IMR-90 (cell line): ENCODE measurements around the gene RAMP3. TPM values are rescaled to one million over a fixed set of nuclear protein-coding genes. Genes with fewer than 3 reads are reported as not detected.

ENCODE experiments used
- ATAC-seq: fragments of 200-7000 bp; cut with Tn5 transposase; 2 replicates; pipeline ENCODE4 v1.9.1; 2020; ENCODE audit warnings: low read depth, mild to moderate bottlenecking, moderate library complexity
- BruUV-seq: library from RNA; stranded (reverse); fragments of 400-500 nt; replicated peaks from 2 replicates; lab custom pipeline; 2021; lab: Mats Ljungman, UMichigan
- CTCF ChIA-PET: fragments of 300-600 bp; formaldehyde crosslinking; extraction: SDS; loops from one replicate; lab custom pipeline; 2021; ENCODE audit warnings: antibody characterized with exemption; lab: Yijun Ruan, JAX
- POLR2A ChIA-PET: fragments of 300-600 bp; sonication (Branson Sonifier 250); formaldehyde crosslinking; loops from one replicate; lab custom pipeline; 2022; ENCODE audit warnings: antibody characterized with exemption; ENCODE audit not compliant: unreplicated experiment; lab: Charles Lee
- DNase-seq: peaks from one replicate; pipeline ENCODE4 v3.0.0; 2013
- H2AFZ ChIP-seq: replicated peaks from 2 replicates; pipeline ENCODE3; 2013; ENCODE audit warnings: low read length, mild to moderate bottlenecking; ENCODE audit not compliant: poor library complexity
- H2AK5ac ChIP-seq: 2 replicates; pipeline ENCODE4 v1.6.1; 2013; ENCODE audit warnings: low read depth, low read length, inconsistent platforms
- H2AK9ac ChIP-seq: replicated peaks from 2 replicates; pipeline ENCODE3; 2013; ENCODE audit warnings: mild to moderate bottlenecking, low read depth, low read length, moderate library complexity; ENCODE audit not compliant: poor library complexity
- H2BK120ac ChIP-seq: 2 replicates; pipeline ENCODE4 v1.6.1; 2013; ENCODE audit warnings: low read depth, low read length, inconsistent platforms
- H2BK15ac ChIP-seq: 3 replicates; pipeline ENCODE4 v1.6.1; 2013; ENCODE audit warnings: low read depth, low read length, inconsistent platforms
- H2BK20ac ChIP-seq: 2 replicates; pipeline ENCODE4 v1.6.1; 2013; ENCODE audit warnings: low read depth, mild to moderate bottlenecking, inconsistent platforms, low read length, moderate library complexity
- H2BK5ac ChIP-seq: 2 replicates; pipeline ENCODE4 v1.6.1; 2013; ENCODE audit warnings: mild to moderate bottlenecking, low read depth, low read length, inconsistent platforms; ENCODE audit not compliant: poor library complexity, severe bottlenecking
- H3K14ac ChIP-seq: replicated peaks from 2 replicates; pipeline ENCODE4 v1.6.1; 2013; ENCODE audit warnings: low read depth, low read length, inconsistent platforms
- H3K18ac ChIP-seq: 2 replicates; pipeline ENCODE4 v1.6.1; 2013; ENCODE audit warnings: low read depth, low read length, control low read depth
- H3K23ac ChIP-seq: 2 replicates; pipeline ENCODE4 v1.6.1; 2013; ENCODE audit warnings: low read depth, low read length, inconsistent platforms
- H3K27ac ChIP-seq: 2 replicates; pipeline ENCODE4 v1.5.1; 2013; ENCODE audit warnings: mild to moderate bottlenecking, control low read depth, low read length; ENCODE audit not compliant: insufficient read depth
- H3K27me3 ChIP-seq: 2 replicates; pipeline ENCODE4 v1.6.1; 2013; ENCODE audit warnings: low read length; ENCODE audit not compliant: control insufficient read depth, insufficient read depth
- H3K36me3 ChIP-seq: 2 replicates; pipeline ENCODE4 v1.6.1; 2013; ENCODE audit warnings: low read length, mixed read lengths; ENCODE audit not compliant: control insufficient read depth, insufficient read depth
- H3K4ac ChIP-seq: 2 replicates; pipeline ENCODE4 v1.6.1; 2013; ENCODE audit warnings: low read depth, low read length, inconsistent platforms
- H3K4me1 ChIP-seq: 2 replicates; pipeline ENCODE4 v1.6.1; 2013; ENCODE audit warnings: low read length, mixed read lengths; ENCODE audit not compliant: control insufficient read depth, insufficient read depth
- H3K4me2 ChIP-seq: 2 replicates; pipeline ENCODE4 v1.6.1; 2013; ENCODE audit warnings: low read depth, mild to moderate bottlenecking, control low read depth, low read length, moderate library complexity
- H3K4me3 ChIP-seq: 2 replicates; pipeline ENCODE4 v1.5.1; 2013; ENCODE audit warnings: low read depth, mild to moderate bottlenecking, control low read depth, low read length, moderate library complexity; ENCODE audit not compliant: insufficient read depth
- H3K56ac ChIP-seq: 2 replicates; pipeline ENCODE4 v1.6.1; 2013; ENCODE audit warnings: low read length, inconsistent platforms; ENCODE audit not compliant: insufficient read depth; ENCODE audit errors: extremely low read depth
- H3K79me1 ChIP-seq, 2 experiments: 2 replicates each; pipeline ENCODE4 v1.6.1; 2013; ENCODE audit warnings: low read length in 2 of 2, inconsistent platforms in 1 of 2, low read depth in 1 of 2
- H3K9ac ChIP-seq: 2 replicates; pipeline ENCODE4 v1.6.1; 2013; ENCODE audit warnings: low read depth, low read length, control low read depth
- H3K9me1 ChIP-seq: 2 replicates; pipeline ENCODE4 v1.6.1; 2013; ENCODE audit warnings: low read length, inconsistent platforms; ENCODE audit not compliant: insufficient read depth
- H3K9me3 ChIP-seq: 2 replicates; pipeline ENCODE4 v1.6.1; 2013; ENCODE audit warnings: low read length; ENCODE audit not compliant: control insufficient read depth, insufficient read depth
- H4K20me1 ChIP-seq: 2 replicates; pipeline ENCODE4 v1.6.1; 2013; ENCODE audit warnings: low read length, inconsistent platforms; ENCODE audit not compliant: insufficient read depth
- H4K5ac ChIP-seq: 2 replicates; pipeline ENCODE4 v1.6.1; 2013; ENCODE audit warnings: mild to moderate bottlenecking, low read depth, low read length, control low read depth
- H4K8ac ChIP-seq, 2 experiments: 2 replicates each; pipeline ENCODE4 v1.6.1; 2013; ENCODE audit warnings: low read depth in 2 of 2, low read length in 2 of 2, control low read depth in 1 of 2, inconsistent platforms in 1 of 2
- H4K91ac ChIP-seq: 2 replicates; pipeline ENCODE4 v1.6.1; 2013; ENCODE audit warnings: low read depth, low read length, inconsistent platforms; ENCODE audit not compliant: insufficient read depth
- FOS ChIP-seq: fragments of 150-350 bp; IDR thresholded peaks from 2 replicates; pipeline ENCODE4 v1.6.1; 2016; ENCODE audit warnings: low read depth, low read length
- POLR2A ChIP-seq: IDR thresholded peaks from 2 replicates; pipeline ENCODE4 v1.6.1; 2012; ENCODE audit warnings: mild to moderate bottlenecking, low read depth, low read length
- RAD21 ChIP-seq: IDR thresholded peaks from 2 replicates; pipeline ENCODE4 v1.6.1; 2012; ENCODE audit warnings: low read length, improper control_type of control experiment
- RCOR1 ChIP-seq: IDR thresholded peaks from 2 replicates; pipeline ENCODE4 v1.6.1; 2012; ENCODE audit warnings: mild to moderate bottlenecking, low read length, improper control_type of control experiment; ENCODE audit not compliant: insufficient replicate concordance
- WGBS, 2 experiments: methylation state at CpG; one replicate each; pipeline versions ENCODE4 v1.1.5 to v1.1.7; 2013; ENCODE audit warnings: missing lambda C conversion rate in 2 of 2; ENCODE audit not compliant: insufficient read length in 1 of 2; ENCODE audit errors: extremely low coverage in 2 of 2; 5-methylcytosine and 5-hydroxymethylcytosine counted together
- dilution Hi-C: fragments of 300-500 bp; cut with HindIII; formaldehyde crosslinking; loops from one replicate; pipeline ENCODE4 v1.14.3; 2018; ENCODE audit warnings: low sequenced_read_pairs; ENCODE audit not compliant: unreplicated experiment
- in situ Hi-C: fragments of 300-500 bp; cut with MboI; formaldehyde crosslinking; loops from 3 replicates; pipeline ENCODE4 v1.14.3; 2019; ENCODE audit warnings: low sequenced_read_pairs, inconsistent platforms, mixed read lengths
- intact Hi-C: fragments of 100-400 bp; cut with micrococcal nuclease; formaldehyde crosslinking; loops from 2 replicates; pipeline ENCODE4 v1.10.0; 2022
- polyA plus RNA-seq, 3 experiments: library from polyadenylated mRNA; depleted of rRNA; stranded (reverse); fragments of >200 nt; gene quantifications; 2 replicates each; pipeline ENCODE4 v1.2.3, GENCODE V29; 2012; ENCODE audit warnings: low replicate concordance in 1 of 3
- total RNA-seq: library from RNA; depleted of rRNA; stranded (reverse); fragments of >200 nt; gene quantifications from 2 replicates; pipeline ENCODE4 v1.2.3, GENCODE V29; 2012
- TF ChIP-seq, protein P1 (sequence below): fragments of 150-350 bp; IDR thresholded peaks from 2 replicates; pipeline ENCODE4 v1.6.1; 2017; ENCODE audit warnings: mild to moderate bottlenecking, antibody characterized with exemption, low read length, low read depth

Gene RAMP3
- total and polyA plus RNA-seq, 2 of the 4 experiments (the other 2 are of a cell fraction) = not detected

DNA sequence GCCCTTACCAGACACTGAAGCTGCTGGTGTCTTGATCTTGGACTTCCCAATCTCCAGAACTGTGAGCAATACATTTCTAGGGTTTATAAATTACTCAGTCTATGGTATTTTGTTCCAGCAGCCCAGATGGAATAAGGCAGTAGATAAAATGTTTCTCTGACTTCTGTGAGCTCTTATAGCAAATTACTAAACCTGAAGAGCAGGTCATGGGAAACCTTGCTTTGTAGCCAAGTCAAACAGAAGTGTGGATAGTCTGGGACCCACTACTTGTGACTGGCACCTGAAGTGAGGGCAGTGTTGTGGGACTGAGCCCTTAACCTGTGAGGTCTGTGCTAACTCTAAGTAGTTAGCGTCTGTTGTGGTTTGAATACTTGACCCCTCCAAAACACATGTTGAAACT lies 41.5 kb upstream of the RAMP3 start:
- DNase-seq (no peak), ATAC-seq (no peak)
- dilution Hi-C loops = no loop called here
- WGBS, 2 experiments = no CpG with 5 or more reads among the region's 1 CpG
- intact Hi-C loops = no loop called here
- Histone ChIP-seq H2BK15ac (no peak overlapping the region), H2BK20ac (no peak overlapping the region), H3K27ac (no peak overlapping the region), H3K79me1 (peaks cover 0 to 4% of the 10 kb centered on the region in 2 experiments; a peak in 1 of 4 replicates), H4K8ac (no peak overlapping the region), H3K14ac (no peak overlapping the region), H3K23ac (no peak overlapping the region), H3K36me3 (no peaks in the 10 kb centered on the region), H3K27me3 (peaks cover 20% of the 10 kb centered on the region), H3K18ac (no peak overlapping the region), H2AK9ac (no peak overlapping the region), H4K91ac (no peak overlapping the region), H4K5ac (no peak overlapping the region), H3K4me3 (no peak overlapping the region), H2AK5ac (no peak overlapping the region), H3K4ac (no peak overlapping the region), H3K9me3 (no peaks in the 10 kb centered on the region), H4K20me1 (no peaks in the 10 kb centered on the region), H3K9ac (no peak overlapping the region), H2AFZ (no peak overlapping the region), H3K4me2 (no peak overlapping the region), H2BK120ac (no peak overlapping the region), H3K4me1 (no peaks in the 10 kb centered on the region), H3K9me1 (no peaks in the 10 kb centered on the region), H3K56ac (no peak overlapping the region), H2BK5ac (no peak overlapping the region)
- TF ChIP-seq, protein P1, sequence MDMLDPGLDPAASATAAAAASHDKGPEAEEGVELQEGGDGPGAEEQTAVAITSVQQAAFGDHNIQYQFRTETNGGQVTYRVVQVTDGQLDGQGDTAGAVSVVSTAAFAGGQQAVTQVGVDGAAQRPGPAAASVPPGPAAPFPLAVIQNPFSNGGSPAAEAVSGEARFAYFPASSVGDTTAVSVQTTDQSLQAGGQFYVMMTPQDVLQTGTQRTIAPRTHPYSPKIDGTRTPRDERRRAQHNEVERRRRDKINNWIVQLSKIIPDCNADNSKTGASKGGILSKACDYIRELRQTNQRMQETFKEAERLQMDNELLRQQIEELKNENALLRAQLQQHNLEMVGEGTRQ = no peak
- no peak for TF ChIP-seq POLR2A
- no peak for TF ChIP-seq RCOR1
- TF ChIP-seq RAD21 = no peak
- no peak for TF ChIP-seq FOS
- ChIA-PET CTCF (interaction anchor here (1.0 kb wide), 1 partner anchor 20 kb away, joined by 3 read pairs; no protein-coding TSS in a partner anchor), POLR2A (no interaction called here)
- in situ Hi-C loops = no loop called here
- no TSS peak for BruUV-seq
